ENCODE results near the gene SUGP2.
"Not testable (repeated sequence)": the region's sequence is repeated elsewhere in the genome, so short reads cannot be mapped to it uniquely, and the experiment has no call there.

Gene SUGP2

DNA sequence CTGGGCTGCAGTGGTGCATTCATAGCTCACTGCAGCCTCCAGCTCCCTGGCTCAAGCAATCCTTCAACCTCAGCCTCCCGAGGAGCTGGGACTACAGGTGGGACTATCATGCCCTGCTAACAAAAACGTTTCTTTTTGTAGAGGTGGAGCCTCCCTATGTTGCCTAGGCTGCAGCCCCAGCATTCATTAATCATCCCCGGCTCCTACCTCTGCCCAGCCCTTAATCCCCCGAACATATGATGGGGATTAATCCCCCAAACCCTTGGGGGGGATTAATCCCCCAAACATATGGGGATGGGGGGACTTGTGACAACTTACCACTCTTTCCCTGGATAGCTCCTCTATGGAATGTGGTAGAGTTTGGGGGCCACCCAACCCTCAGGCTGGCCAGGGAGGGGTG is 45.9 kb downstream of the SUGP2 start:
- DNase-seq: peak; percentile 98

DNA sequence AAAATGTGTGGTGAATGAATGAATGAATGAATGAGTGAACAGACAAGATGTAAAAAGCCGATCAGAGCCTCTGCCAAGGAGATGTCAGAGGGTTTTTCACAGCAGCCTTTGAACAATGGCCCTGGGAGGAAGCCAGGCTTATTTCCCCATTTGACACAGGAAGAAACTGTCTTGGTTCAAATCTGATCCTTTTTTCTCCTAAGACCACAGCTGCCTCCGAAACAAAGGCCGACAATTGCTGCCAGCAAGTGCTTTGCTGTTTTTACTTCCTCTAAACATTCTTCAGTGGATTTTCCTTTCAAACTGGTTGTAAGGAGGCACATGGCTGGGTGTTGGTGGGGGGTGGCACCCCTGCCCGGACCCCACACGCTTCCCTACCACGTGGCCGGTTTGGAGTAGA is 48.1 kb downstream of the SUGP2 start:
- no peak for DNase-seq

DNA sequence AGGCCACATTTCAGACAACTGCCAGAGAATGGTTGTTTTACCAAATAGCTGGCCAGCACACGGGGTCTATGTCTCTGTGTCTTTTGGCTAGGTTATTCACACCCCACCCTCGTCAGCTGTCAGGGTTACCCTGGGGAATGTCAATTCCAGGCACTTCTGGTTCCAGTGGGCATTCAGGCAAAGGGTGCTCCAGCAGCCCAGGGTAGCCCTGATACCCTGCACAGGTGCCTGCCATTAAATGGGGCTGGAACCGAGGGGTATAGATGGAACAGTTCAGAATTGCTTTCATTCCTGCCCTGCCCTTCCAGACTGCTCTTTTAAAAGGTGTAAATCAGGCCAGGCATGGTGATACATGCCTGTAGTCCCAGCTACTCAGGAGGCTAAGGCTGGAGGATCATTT is 49.1 kb downstream of the SUGP2 start:
- DNase-seq: no peak

DNA sequence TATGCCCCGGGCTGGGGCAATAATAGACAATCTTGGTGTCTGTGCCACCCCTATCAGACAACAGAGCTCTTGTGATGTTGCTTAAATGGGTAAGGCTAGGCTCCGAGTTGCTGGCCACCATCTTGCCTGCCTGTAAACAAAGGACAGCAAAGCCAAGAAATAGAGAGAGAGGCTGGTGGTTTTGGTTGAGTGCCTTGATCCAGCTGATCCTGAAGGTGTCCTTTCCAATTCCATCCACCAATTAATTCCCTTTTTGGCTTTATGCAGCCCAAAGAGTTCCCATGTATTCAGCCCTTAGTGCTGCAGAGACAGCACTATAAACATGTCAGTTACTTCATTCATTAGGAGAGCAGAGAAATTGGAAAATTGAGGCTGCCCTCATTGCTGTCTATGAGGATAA is 50.6 kb downstream of the SUGP2 start:
- no peak for DNase-seq

DNA sequence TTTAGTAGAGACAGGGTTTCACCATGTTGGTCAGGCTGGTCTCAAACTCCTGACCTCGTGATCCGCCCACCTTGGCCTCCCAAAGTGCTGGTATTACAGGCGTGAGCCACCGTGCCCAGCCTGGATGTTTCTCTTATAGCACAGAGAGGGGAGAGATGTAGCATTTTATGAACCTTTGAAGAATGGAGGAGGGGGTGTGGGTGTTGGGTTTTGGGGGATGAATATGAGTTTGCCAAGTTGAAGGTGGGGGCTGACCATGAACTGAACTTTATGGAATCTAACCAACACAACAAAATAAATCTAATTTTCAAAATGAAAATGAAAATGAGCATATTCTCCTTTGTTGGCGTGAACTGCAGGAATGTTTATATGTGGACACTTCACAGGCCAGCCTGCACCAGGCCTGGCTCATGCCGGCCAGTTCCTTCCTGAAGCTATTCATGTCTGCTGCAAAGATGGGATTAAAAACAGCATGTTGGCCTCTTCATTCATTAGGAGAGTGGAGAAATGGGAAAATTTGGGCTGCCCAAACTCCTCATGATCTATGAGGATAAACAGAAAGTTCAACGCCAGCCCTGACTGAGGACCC is 52.8 kb downstream of the SUGP2 start:
- DNase-seq: no peak

DNA sequence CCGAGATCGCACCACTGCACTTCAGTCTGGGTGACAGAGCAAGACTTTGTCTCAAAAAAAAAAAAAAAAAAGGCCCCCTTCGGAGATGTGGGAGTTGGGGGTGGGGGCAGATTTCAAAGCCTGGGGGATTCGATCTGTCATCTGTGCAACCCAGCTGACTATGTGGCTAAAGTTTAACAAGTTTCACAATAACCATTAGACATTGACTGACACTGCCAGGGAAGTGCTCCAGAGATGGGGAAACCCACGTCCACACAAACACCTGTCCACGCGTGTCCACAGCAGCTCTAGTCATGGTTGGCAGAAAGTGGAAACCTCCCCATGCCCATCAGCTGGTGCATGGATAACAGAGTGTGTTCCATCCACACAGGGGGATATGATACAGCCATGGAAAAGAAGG is 54.7 kb downstream of the SUGP2 start:
- no peak for DNase-seq

DNA sequence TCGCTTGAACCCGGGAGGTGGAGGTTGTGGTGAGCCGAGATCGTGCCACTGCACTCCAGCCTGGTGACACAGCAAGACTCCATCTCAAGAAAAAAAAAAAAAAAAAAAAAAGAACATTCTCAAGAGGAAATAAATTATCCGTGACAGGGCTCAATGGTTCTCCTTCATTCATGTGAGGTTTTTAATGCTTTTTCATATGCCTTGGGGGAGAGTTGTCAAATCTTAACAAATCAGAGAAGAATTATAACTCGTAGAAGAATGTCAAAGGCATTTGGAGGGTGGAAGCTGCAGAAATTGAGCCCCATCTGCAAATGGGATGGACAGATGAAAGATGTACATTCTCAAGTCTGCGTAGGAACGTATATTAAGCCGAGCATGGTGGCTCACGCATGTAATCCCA is 57.4 kb downstream of the SUGP2 start:
- DNase-seq: no peak

DNA sequence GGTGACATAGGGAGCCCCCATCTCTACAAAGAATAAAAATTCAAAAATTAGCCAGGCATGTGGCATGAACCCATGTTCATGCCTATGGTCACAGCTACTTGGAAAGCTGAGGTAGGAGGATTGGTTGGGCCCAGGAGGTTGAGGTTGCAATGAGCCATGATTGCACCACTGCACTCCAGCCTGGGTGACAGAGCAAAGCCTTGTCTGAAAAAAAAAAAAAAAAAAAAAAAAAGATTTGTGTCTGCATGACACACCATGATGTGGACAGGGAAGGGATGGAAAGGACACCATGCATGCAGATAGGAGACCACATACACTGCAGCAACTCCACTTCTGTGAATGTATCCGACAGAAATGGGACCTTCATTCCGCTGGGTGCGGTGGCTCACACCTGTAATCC is 58.3 kb downstream of the SUGP2 start:
- no peak for DNase-seq

DNA sequence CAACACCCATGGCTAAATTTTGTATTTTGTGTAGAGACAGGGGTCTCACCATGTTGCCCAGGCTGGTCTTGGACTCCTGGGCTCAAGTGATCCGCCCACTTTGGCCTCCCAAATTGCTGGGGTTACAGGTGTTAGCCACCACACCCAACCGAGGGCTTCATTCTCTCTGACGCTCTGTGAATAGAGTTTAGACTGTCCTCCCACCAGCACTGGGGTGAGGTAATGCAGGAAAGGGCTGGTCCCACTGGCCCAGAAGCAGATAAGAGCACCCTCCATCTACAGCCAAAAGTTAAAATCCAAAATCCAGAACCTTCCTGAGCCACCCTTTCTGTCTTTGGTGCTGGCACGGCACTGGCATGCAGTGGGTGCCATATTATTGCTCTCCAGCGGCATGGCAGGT is 60.5 kb downstream of the SUGP2 start:
- DNase-seq: no peak

DNA sequence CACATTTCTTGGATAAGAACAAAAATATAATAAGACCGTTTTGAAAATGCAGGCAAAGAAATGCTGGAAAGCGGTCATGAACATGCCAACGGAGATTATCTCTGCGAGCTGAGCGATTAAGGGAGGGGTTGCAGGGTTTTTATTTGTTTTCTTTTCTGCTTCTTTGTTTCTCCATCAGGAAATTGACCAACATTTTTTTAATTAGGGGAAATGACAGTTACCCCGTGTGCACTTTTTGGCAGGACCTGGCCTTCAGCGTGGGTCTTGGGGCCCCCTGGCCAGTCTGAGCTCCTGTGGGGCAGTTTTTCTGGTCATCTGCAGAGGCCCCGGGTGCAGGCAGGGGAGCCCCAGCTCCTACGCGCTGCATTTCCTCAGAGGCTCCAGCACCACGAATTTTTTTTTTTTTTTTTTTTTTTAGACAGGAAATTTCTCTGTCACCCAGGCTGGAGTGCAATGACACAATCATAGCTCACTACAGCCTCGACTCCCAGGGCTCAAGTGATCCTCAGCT is 61.0 kb downstream of the SUGP2 start:
- no peak for DNase-seq

DNA sequence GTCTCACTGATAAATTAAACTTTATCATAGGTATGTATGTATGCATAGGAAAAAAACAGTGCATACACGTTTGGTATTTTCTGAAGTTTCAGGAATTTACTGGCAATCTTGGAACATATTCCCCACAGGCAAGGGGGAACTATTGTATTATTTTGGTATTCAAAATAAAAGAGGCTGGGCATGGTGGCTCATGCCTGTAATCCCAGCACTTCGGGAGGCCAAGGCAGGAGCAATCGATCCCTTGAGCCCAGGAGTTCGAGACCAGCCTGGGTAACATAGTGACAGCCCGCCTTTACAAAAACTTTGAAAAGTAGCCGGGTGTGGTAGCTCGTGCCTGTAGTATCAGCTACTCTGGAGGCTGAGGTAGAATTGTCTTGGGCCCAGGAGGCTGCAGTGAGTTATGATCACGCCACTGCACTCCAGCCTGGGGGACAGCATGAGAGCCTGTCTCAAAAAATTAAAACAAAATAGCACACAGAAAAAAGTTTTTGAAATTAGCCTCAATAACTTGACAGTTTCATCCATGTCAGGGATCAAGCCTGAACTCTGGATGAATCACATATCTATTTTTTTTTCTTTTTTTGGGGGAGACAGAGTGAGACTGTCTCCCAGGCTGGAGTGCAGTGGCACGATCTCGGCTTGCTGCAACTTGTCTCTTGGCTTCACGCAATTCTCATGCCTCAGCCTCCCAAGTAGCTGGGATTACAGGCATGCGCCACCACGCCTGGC is 63.2 kb downstream of the SUGP2 start:
- DNase-seq: no peak

DNA sequence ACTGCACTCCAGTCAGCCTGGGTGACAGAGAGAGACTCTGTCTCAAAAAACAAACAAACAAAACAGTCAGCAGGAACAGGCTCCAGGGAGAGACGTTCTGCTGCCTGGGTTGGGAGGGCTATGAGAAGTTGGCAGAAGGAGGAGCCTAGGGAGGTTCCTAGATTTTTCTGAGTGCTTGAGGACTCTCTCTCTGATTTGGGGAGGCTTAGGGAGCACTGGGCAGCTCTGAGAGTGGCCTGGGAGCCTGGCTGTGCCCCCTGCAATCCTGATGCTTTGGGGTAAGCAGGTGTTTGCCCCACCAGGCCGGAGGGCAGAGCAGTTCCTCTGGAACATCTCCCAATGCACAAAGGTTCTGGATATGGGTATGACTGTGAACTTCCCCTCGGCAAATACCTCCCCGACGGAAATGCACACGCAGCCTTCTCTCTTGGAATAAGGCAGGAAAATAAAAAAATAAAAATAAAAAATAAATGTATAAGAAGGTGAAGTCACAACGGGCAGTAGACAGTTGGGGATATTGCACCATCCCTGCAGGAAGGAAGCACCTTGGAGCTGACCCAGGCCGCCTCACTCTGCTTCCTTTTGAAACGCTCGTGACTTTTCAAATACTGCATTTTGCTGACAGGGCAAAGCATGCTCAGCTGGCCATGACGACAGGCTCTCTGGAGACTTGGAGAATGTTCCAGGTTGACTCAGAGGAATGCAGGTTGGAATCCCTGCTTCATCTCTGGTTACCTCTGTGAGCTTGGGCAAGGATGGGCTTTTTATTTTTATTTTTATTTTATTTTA is 65.8 kb downstream of the SUGP2 start:
- DNase-seq: no peak

DNA sequence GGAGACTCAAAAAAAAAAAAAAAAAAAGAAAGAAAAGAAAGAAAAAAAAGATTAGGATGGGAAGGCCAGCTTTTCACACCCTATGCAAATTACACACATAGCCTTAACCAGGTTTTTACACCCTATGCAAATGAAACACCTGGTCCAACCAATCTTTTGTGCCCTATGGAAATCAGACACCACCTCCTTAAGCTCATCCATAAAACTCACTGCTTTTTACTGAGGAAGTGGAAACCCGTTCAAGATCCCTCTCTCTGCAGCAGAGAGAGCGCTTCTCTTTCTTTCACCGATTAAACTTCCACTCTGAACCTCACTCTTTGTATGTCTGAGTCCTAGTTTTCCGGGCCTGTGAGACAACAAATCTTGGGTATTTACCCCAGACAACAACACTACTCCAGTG is 67.0 kb downstream of the SUGP2 start:
- DNase-seq: peak; percentile 45

DNA sequence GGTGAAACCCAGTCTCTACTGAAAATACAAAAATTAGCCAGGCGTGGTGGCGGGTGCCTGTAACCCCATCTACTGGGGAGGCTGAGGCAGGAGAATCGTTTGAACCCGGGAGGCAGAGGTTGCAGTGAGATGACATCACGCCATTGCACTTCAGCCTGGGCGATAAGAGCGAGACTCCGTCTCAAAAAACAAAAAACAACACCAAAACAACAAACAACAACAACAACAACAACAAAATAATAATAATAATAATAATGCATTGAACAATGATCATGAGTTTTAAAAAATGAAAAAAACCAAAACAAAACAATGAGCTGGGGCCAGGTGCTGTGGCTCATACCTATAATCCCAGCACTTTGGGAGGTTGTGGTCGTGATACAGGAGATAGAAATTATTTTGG is 69.2 kb downstream of the SUGP2 start:
- DNase-seq: no peak

DNA sequence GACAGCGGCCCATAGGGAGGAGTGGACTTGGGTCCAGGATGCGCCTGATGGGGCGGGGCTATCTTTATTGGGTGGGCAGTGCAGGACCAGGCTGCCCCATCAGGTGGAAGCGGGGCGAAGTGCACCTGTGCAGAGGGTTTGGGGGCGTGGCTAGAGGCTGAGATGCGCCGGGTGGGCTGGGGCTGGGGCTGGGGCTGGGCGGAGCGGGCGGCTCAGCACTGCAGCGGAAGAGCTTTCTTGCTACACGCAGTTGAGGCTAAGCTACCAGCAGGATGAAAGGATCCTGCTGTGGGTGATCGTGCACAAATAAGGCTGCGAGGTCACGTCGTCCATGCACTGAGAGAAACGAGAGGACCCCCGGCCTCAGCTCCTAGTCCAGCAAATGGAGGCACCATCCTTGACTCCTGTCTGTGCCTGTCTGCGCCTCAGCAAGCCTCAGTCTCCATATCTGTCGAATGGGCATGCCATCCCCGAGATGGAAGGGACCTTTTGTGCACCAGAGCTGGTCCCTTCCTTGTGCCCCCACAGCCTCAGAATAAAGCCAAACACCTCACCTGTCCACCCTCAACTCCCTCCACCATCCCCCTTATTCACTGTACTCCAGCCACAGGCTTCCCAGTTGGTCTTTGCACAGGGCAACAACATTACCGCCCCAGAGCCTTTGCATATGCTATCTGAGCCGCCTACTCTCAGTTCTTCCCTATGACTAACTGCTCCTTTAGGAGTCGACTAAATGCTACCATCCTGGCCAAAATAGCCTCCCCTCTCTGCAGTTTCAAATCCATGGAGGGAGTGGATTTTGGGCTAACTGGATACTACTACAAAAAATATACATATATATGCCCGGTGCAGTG is 71.3 kb downstream of the SUGP2 start:
- peak; percentile 61 for DNase-seq

DNA sequence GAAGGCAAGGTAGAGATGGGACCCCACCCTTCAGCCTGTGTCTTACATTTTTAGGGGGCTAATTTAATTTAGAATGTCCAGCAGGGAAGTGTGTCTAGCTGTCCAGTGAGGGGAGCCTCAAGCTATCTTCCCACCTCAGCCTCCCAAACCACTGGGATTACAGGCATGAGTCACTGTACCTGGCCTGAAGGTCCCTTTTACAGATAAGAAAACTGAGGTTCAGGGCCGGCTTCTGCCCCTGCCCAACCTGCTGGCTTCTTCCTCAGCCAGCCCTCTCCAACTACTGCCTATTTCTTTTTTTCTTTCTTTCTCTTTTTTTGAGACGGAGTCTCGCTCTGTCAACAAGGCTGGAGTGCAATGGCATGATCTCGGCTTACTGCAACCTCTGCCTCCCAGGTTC is 72.9 kb downstream of the SUGP2 start:
- no peak for DNase-seq

DNA sequence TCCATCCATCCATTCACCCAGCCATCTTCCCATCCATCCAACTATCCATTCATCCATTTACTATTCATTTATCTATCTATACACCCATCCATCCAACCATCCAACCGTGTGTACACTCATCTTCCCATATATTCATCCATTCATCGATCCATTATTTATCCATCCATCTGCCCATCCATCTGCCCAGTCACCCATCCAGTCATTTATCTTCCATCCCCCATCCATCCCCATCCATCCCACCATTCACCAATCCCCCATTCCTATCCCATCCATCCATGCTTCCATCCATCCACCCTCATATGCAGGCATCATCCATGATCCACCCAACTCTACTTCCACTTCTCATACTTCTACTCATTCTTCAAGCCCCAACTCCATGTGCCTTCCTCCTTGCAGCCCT is 78.3 kb downstream of the SUGP2 start:
- no peak for DNase-seq

DNA sequence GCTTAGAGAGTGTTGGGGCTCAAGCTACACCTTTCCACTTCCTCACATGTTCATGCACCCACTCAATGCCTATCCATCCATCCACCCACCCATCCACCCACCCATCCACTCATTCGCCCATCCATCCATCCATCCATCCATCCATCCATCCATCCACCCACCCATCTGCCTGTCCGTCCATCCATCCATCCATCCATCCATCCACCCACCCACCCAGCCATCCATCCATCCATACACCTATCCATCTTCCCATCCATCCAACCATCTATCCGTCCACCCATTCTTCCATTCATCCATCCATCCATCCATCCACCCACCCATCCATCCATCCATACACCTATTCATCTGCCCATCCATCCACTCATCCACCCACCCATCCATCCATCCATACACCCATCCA is 79.2 kb downstream of the SUGP2 start:
- DNase-seq: no peak

DNA sequence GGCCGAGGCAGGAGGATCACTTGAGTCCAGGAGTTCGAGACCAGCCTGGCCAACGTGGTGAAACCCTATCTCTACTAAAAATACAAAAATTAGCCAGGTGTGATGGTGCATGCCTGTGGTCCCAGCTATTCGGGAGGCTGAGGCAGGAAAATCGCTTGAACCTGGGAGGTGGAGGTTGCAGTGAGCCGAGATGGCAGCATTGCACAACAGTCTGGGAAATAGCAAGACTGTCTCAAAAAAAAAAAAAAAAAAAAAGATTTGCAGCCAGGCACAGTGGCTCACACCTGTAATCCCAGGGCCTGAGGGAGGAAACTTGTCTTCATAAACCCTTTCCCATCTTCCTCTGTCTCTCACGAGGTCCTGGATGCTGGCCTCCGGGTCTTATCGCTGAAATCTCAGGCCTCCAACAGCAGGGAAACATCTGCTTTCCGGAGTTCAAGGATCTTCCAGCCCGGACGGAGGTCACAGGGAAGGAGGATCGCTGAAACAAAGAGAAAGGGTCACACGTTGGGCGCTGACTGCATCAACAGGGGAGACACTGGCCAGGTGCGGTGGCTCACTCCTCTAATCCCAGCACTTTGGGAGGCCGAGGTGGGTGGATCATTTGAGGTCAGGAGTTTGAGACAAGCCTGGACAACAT is 80.8 kb downstream of the SUGP2 start:
- DNase-seq: not testable (repeated sequence)

DNA sequence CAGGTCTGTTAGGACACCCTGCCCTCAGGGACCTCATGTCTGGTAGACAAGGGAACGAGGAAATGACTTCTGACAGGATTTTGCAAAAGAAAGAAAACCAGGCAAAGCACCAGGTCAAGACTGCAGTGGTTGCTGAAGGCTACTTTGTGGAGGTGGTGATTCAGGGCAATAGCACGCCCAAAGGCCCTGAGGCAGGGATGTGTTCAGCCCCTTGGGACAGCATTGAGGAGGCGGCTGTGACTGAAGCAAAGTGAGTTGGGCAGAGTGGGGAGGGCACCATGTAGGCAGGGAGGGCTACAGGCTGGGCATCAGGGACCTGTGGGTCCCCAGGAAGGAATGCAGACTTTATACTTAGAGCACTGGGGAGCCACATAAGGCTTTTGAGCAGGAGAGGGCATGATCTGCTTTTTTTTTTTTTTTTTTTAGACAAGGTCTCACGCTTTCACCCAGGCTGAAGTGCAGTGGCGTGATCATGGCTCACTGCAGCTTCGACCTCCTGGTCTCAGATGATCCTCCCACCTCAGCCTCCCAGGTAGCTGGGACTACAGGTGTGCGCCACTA is 81.5 kb downstream of the SUGP2 start:
- DNase-seq: no peak

DNA sequence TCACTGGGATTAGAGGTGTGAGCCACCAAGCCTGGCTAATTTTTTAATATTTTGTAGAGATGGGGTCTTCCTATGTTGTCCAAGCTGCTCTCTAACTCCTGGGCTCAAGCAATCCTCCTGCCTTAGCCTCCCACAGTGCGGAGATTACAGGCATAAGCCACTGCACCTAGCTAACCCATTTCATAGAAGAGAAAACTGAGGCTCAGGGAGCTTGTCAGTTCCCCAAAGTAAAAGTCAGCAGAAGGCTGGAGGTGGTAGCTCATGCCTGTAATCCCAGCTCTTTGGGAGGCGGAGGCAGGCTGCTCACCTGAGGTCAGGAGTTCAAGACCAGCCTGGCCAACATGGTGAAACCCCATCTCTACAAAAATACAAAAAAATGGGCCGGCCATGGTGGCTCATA is 83.5 kb downstream of the SUGP2 start:
- DNase-seq: no peak

DNA sequence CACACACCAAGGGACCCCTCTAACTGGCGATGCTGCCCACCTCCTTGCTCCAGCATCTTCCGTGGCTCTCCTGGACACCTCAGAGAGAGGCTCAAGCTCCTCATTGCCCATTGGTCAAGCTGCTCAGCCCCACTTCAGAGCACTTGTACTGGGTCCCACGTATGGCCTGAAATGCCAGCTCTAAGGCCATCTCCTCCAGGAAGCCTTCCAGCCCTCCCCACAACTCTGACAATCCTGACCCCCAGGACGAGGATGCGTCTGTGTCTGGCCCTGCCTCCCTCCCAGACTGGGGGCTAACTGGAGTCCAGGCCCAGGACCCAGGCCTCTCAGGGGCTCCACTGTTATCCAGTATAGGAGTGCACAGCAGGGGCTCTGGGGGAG is 84.4 kb downstream of the SUGP2 start:
- no peak for DNase-seq
